K562 (cell line): ENCODE data around the gene ZDHHC11B. TPM values are rescaled to one million over a fixed set of nuclear protein-coding genes. Genes with fewer than 3 reads are reported as not detected.
A peak's percentile ranks its signal among the peaks of the same experiment; 100 is the strongest.

ENCODE experiments used
- ATAC-seq: fragments of 200-7000 bp; cut with Tn5 transposase; 3 replicates; pipeline ENCODE4 v1.9.1; 2020; ENCODE audit warnings: moderate library complexity
- BruUV-seq: library from RNA; stranded (reverse); fragments of 400-500 nt; replicated peaks from 2 replicates; lab custom pipeline; 2021; lab: Mats Ljungman, UMichigan
- CTCF ChIA-PET: fragments of 300-600 bp; formaldehyde crosslinking; extraction: SDS; loops from one replicate; lab custom pipeline; 2021; ENCODE audit warnings: low intra/inter-chr PET ratio; lab: Yijun Ruan, JAX
- POLR2A ChIA-PET: fragments of 300-600, 350-650 bp; sonication (Branson Sonifier 250); formaldehyde crosslinking; extraction: SDS; loops from one replicate; lab custom pipeline; 2021; ENCODE audit warnings: antibody characterized with exemption, inconsistent platforms; lab: Yijun Ruan, JAX
- DNase-seq, 4 experiments: peaks; one replicate each; pipeline versions ENCODE4 v3.0.0 to v3.0.0-alpha.2; 2011 to 2018; ENCODE audit warnings: low spot score in 3 of 4, mixed read lengths in 3 of 4; ENCODE audit errors: extremely low read depth in 1 of 4
- FAIRE-seq: peaks from 2 replicates; lab custom pipeline; 2011; peaks lifted over from hg19 to GRCh38; lab: Jason Lieb, UNC
- H2AFZ ChIP-seq: 2 replicates; pipeline ENCODE4 v1.6.0; 2011; ENCODE audit warnings: low read depth, low read length, control low read depth, inconsistent platforms
- H3K27ac ChIP-seq: fragments of 200-600 bp; 3 replicates; pipeline ENCODE4 v1.8.0; 2011; ENCODE audit warnings: low read depth, mild to moderate bottlenecking, control low read depth, inconsistent platforms, low read length, moderate library complexity, mixed read lengths; ENCODE audit errors: extremely low read depth
- H3K27me3 ChIP-seq, 2 experiments: fragments of 300-600 bp in 1 of 2; 2 replicates in 1 of 2; 3 replicates in 1 of 2; pipeline versions ENCODE4 v1.6.0 to v1.8.0; 2011; ENCODE audit warnings: inconsistent platforms in 2 of 2, low read length in 2 of 2, mild to moderate bottlenecking in 1 of 2, mixed read lengths in 1 of 2, moderate library complexity in 1 of 2; ENCODE audit not compliant: control insufficient read depth in 2 of 2, insufficient read depth in 2 of 2
- H3K36me3 ChIP-seq: fragments of 300-600 bp; 3 replicates; pipeline ENCODE4 v1.8.0; 2011; ENCODE audit warnings: mild to moderate bottlenecking, low read length, inconsistent platforms; ENCODE audit not compliant: control insufficient read depth, insufficient read depth
- H3K4me1 ChIP-seq, 2 experiments: fragments of 200-600 bp in 1 of 2; replicated peaks in 1 of 2; 2 replicates in 1 of 2; 3 replicates in 1 of 2; pipeline versions ENCODE4 v1.5.1 to v1.8.0; 2011; ENCODE audit warnings: inconsistent platforms in 2 of 2, low read length in 2 of 2, mild to moderate bottlenecking in 1 of 2, mixed read lengths in 1 of 2, moderate library complexity in 1 of 2; ENCODE audit not compliant: control insufficient read depth in 2 of 2, insufficient read depth in 2 of 2
- H3K4me2 ChIP-seq: 2 replicates; pipeline ENCODE4 v1.6.1; 2011; ENCODE audit warnings: low read length, control low read depth, inconsistent platforms, mixed read lengths; ENCODE audit not compliant: insufficient read depth
- H3K4me3 ChIP-seq: fragments of 200-600 bp; sonication (generic), shearing (Covaris generic); 2 replicates; pipeline ENCODE4 v1.5.1; 2016; ENCODE audit warnings: control low read depth, inconsistent platforms
- H3K79me2 ChIP-seq: fragments of 200-600 bp; 3 replicates; pipeline ENCODE4 v1.8.0; 2011; ENCODE audit warnings: low read length, inconsistent platforms; ENCODE audit not compliant: control insufficient read depth, insufficient read depth
- H3K9ac ChIP-seq, 2 experiments: 2 replicates each; pipeline versions ENCODE4 v1.6.0 to v1.6.1; 2011; ENCODE audit warnings: low read depth in 2 of 2, low read length in 2 of 2, control low read depth in 1 of 2, inconsistent platforms in 1 of 2, mild to moderate bottlenecking in 1 of 2, mixed read lengths in 1 of 2; ENCODE audit not compliant: insufficient read depth in 1 of 2
- H3K9me1 ChIP-seq: one replicate; pipeline ENCODE4 v1.6.0; 2011; ENCODE audit warnings: inconsistent platforms, mild to moderate bottlenecking, low read length, moderate library complexity; ENCODE audit not compliant: control insufficient read depth, insufficient read depth
- H3K9me3 ChIP-seq: replicated peaks from 2 replicates; pipeline ENCODE4 v1.5.1; 2011; ENCODE audit warnings: low read depth, low read length, inconsistent platforms; ENCODE audit not compliant: control insufficient read depth, insufficient read depth
- H4K20me1 ChIP-seq: replicated peaks from 2 replicates; pipeline ENCODE4 v1.6.1; 2011; ENCODE audit warnings: low read length, inconsistent platforms, mixed read lengths; ENCODE audit not compliant: control insufficient read depth, insufficient read depth
- C11orf30 ChIP-seq: fragments of 450-650 bp; IDR thresholded peaks from 2 replicates; pipeline ENCODE4 v1.6.1; 2016; ENCODE audit warnings: low read depth, mild to moderate bottlenecking
- CBFA2T3 ChIP-seq: fragments of 450-650 bp; IDR thresholded peaks from 2 replicates; pipeline ENCODE4 v1.6.1; 2017
- ESRRB ChIP-seq: fragments of 250-450 bp; sonication (Bioruptor Pico); IDR thresholded peaks from 2 replicates; pipeline ENCODE4 v1.5.0; 2020; ENCODE audit warnings: mild to moderate bottlenecking, moderate library complexity, borderline replicate concordance
- GATAD2A ChIP-seq: fragments of 450-650 bp; IDR thresholded peaks from 2 replicates; pipeline ENCODE4 v1.6.1; 2017
- HNRNPH1 ChIP-seq: fragments of 200-400 bp; formaldehyde crosslinking; optimal IDR thresholded peaks from 2 replicates; pipeline ENCODE3; 2017; ENCODE audit warnings: low read depth, mild to moderate bottlenecking, low read length, moderate library complexity
- POLR2AphosphoS2 ChIP-seq: IDR thresholded peaks from 2 replicates; pipeline ENCODE4 v1.6.1; 2012; ENCODE audit warnings: low read length, improper control_type of control experiment
- TEAD4 ChIP-seq, 2 experiments: sonication (generic) in 1 of 2; formaldehyde crosslinking in 1 of 2; IDR thresholded peaks; 2 replicates each; pipeline versions ENCODE4 v1.6.1 to v1.8.0; 2012 to 2022; ENCODE audit warnings: borderline replicate concordance in 1 of 2, inconsistent platforms in 1 of 2, low read length in 1 of 2, mild to moderate bottlenecking in 1 of 2, missing genetic modification reagents in 1 of 2
- TFAP4 ChIP-seq: sonication (generic); formaldehyde crosslinking; IDR thresholded peaks from 2 replicates; pipeline ENCODE4 v1.8.0; 2022; ENCODE audit warnings: missing genetic modification reagents, mild to moderate bottlenecking, moderate library complexity, borderline replicate concordance
- ZBTB43 ChIP-seq: sonication (generic); formaldehyde crosslinking; IDR thresholded peaks from 2 replicates; pipeline ENCODE4 v1.8.0; 2023; ENCODE audit warnings: mild to moderate bottlenecking, missing genetic modification reagents
- ZBTB9 ChIP-seq: fragments of 450-650 bp; formaldehyde crosslinking; IDR thresholded peaks from 2 replicates; pipeline ENCODE4 v1.4.0; 2020; ENCODE audit warnings: mild to moderate bottlenecking, moderate library complexity
- ZNF449 ChIP-seq: fragments of 250-450 bp; sonication (Bioruptor Pico); IDR thresholded peaks from 2 replicates; pipeline ENCODE4 v1.8.0; 2022; ENCODE audit warnings: moderate library complexity, mild to moderate bottlenecking, inconsistent platforms
- ZSCAN29 ChIP-seq: fragments of 450-650 bp; IDR thresholded peaks from 2 replicates; pipeline ENCODE4 v1.6.1; 2017
- WGBS: fragments of 100-300 bp; shearing (Covaris generic); methylation state at CpG from one replicate; pipeline ENCODE4 v1.1.6; 2016; ENCODE audit warnings: low coverage, mixed read lengths; ENCODE audit not compliant: insufficient coverage; ENCODE audit errors: missing lambda C conversion rate; 5-methylcytosine and 5-hydroxymethylcytosine counted together
- in situ Hi-C: fragments of 300-500 bp; cut with MboI; formaldehyde crosslinking; loops from 4 replicates; pipeline ENCODE4 v1.15.0; 2018; ENCODE audit warnings: inconsistent platforms, mixed read lengths
- intact Hi-C: fragments of 100-400 bp; cut with micrococcal nuclease; formaldehyde crosslinking; loops from 2 replicates; pipeline ENCODE4 v1.14.2; 2022
- polyA plus RNA-seq, 8 experiments: library from polyadenylated mRNA; depleted of rRNA in 4 of 8; stranded (reverse) in 5 of 8; unstranded in 3 of 8; fragments of >200 nt; fragmentation: Nextera tagmentation in 2 of 8; fragmentation: Illumina TruSeq in 1 of 8; extraction: Ambion mirVana in 2 of 8; extraction: Trizol in 1 of 8; gene quantifications; 2 replicates each; pipeline versions ENCODE4 v1.2.1 to v1.2.3, GENCODE V29; 2011 to 2014; ENCODE audit warnings: inconsistent platforms in 1 of 8, missing spikeins in 1 of 8
- total RNA-seq, 7 experiments: library from RNA; depleted of rRNA in 6 of 7; stranded (reverse); fragments of >200 nt in 6 of 7; fragmentation: Illumina TruSeq in 2 of 7; extraction: Trizol in 2 of 7; gene quantifications; 2 replicates each; pipeline versions ENCODE4 v1.2.1 to v1.2.3, GENCODE V29; 2011 to 2021; ENCODE audit warnings: low replicate concordance in 1 of 7

The ZDHHC11B gene
- total and polyA plus RNA-seq, 9 of the 15 experiments (the other 6 are each of a cell fraction or from before 2014, with no cell fraction given) = 0.03 to 0.23 (median 0.15) TPM; not detected in 3

- Histone ChIP-seq H3K4me3 (no peak overlapping the region), H3K4me1 (peaks cover 4 to 83% of the 10 kb centered on the region in 2 experiments; a peak in 4 of 5 replicates), H3K36me3 (peaks cover 24% of the 10 kb centered on the region; the same call in 2 of the 3 replicates), H3K4me2 (no peak overlapping the region), H3K9me1 (no peaks in the 10 kb centered on the region)
- peak in 1 of 4 experiments; percentile 33 for DNase-seq
- POLR2A ChIA-PET = interaction anchor here (0.7 to 1.5 kb wide), 2 partner anchors 13 to 87 kb away, joined by 3 to 4 read pairs; no protein-coding TSS in a partner anchor
- intact Hi-C loops = loop anchor here (2.0 to 10.0 kb wide), 2 partner anchors 184 to 232 kb away; partner anchors contain the start of gene ZDHHC11
- CTCF ChIA-PET = interaction anchor here (2.3 kb wide), 1 partner anchor 232 kb away, joined by 12 read pairs; no protein-coding TSS in a partner anchor
- 0 out of 2 replicates have a peak, but pooled peaks have one; percentile 21 for TF ChIP-seq TFAP4
- no peak for TF ChIP-seq ESRRB (CRISPR knock-in tag)
- TF ChIP-seq CBFA2T3 = no peak
- TF ChIP-seq ZBTB43 (CRISPR knock-in tag) = 0 out of 2 replicates have a peak, but pooled peaks have one; percentile 21
- TF ChIP-seq HNRNPH1 = no peak
- TF ChIP-seq GATAD2A = no peak
- TF ChIP-seq TEAD4 (IDR thresholded peaks at IDR 0.05; ENCODE audit: low read length) = no peak
- TF ChIP-seq TEAD4 (CRISPR knock-in tag; IDR thresholded peaks at IDR 0.05; ENCODE audit: borderline replicate concordance) = no peak
- TF ChIP-seq ZNF449 = no peak
- peak; percentile 31; the same call in 1 of the 2 replicates for TF ChIP-seq POLR2AphosphoS2
- TF ChIP-seq C11orf30 = no peak
- TF ChIP-seq ZSCAN29 = no peak
- TF ChIP-seq ZBTB9 (CRISPR knock-in tag) = no peak
- TF ChIP-seq, all 486 proteins: peak for 3
- peaks cover 47% of the 10 kb centered on the region for H4K20me1 ChIP-seq
- H3K27ac ChIP-seq = no peak overlapping the region
- H3K9me3 ChIP-seq = no peaks in the 10 kb centered on the region
- WGBS = 43% methylated on average over 26 of the region's 33 CpGs
- H3K79me2 ChIP-seq = no peaks in the 10 kb centered on the region
- ATAC-seq = peak; percentile 3
- peak overlapping the region in 1 of 2 experiments; percentile 8; a peak in 2 of 4 replicates for H3K9ac ChIP-seq
- no TSS peak for BruUV-seq
- no peak overlapping the region for H2AFZ ChIP-seq
- no peaks in the 10 kb centered on the region for H3K27me3 ChIP-seq
- in situ Hi-C loops = no loop called here
- no peak for FAIRE-seq
These were observed 113.9 kb downstream of the ZDHHC11B start for GRCh38 chr5:670396-671270.
